Adipose tissue (tissue), 3 donors: ENCODE data around the gene C19orf25. TPM values are rescaled to one million over a fixed set of nuclear protein-coding genes. Genes with fewer than 3 reads are reported as not detected.
"Not testable (repeated sequence)": the region's sequence is repeated elsewhere in the genome, so short reads cannot be mapped to it uniquely, and the experiment has no call there.

Source experiments
- H3K27ac ChIP-seq: one replicate; pipeline ENCODE4 v1.5.1; 2013; ENCODE audit warnings: low read depth, low read length
- WGBS, 3 donors: extraction: QIAGEN DNeasy Blood & Tissue Kit; methylation state at CpG; one replicate each; pipeline ENCODE4 v1.1.7; 2013; 5-methylcytosine and 5-hydroxymethylcytosine counted together
- polyA plus RNA-seq, 3 donors: library from polyadenylated mRNA; stranded (reverse); fragments of 200-250 nt; gene quantifications; one replicate each; pipeline ENCODE4 v1.2.3, GENCODE V29; 2013
- donor health status: healthy with polysubstance abuse.
- donor health status: Bipolar disorder and iron deficiency.
- donor health status: healthy.

The C19orf25 gene
- polyA plus RNA-seq, result 10 to 100 TPM; 16.5 to 28.6 (median 24.3) TPM

GRCh38 chr19:1478934-1479707 lies at the start of gene C19orf25:
TSS of gene C19orf25 (minus strand) at chr19:1479215. CDS start at chr19:1478903, 312 bp downstream.
- 0 to 1% (median 1%) methylated on average over 68 to 71 of the region's 71 CpGs for WGBS, 3 donors

GRCh38 chr19:1527650-1528309 lies 48.8 kb upstream of the C19orf25 start:
- no peak overlapping the region for H3K27ac ChIP-seq
- WGBS, 3 donors, result 73 to 86% (median 80%) methylated on average over 26 to 27 of the region's 27 CpGs

More at GRCh38 chr19:1478934-1479707, at the start of gene C19orf25:
- no peak within 1 kb of the TSS for H3K27ac ChIP-seq

- 57 to 83% (median 77%) methylated on average over 17 to 18 of the region's 18 CpGs for WGBS, 3 donors
- H3K27ac ChIP-seq, result no peak overlapping the region
Observed at GRCh38 chr19:1526979-1527649, 48.1 kb upstream of the C19orf25 start.

- 73 to 81% (median 76%) methylated on average over 32 to 33 of the region's 33 CpGs for WGBS, 3 donors
- no peak overlapping the region for H3K27ac ChIP-seq
Observed at GRCh38 chr19:1526066-1526778, 47.2 kb upstream of the C19orf25 start.

GRCh38 chr19:1525343-1525742 lies 46.3 kb upstream of the C19orf25 start:
- WGBS, 3 donors, result 56 to 65% (median 64%) methylated on average over 26 to 31 of the region's 31 CpGs
- H3K27ac ChIP-seq, result no peak overlapping the region

GRCh38 chr19:1524972-1525325 lies 45.9 kb upstream of the C19orf25 start:
- WGBS, 3 donors, result 58 to 65% (median 62%) methylated on average over 17 of the region's 17 CpGs
- no peak overlapping the region for H3K27ac ChIP-seq

- 11 to 21% (median 17%) methylated on average over 20 to 49 of the region's 49 CpGs for WGBS, 3 donors
- H3K27ac ChIP-seq, result no peak overlapping the region
Observed at GRCh38 chr19:1524287-1524971, 45.4 kb upstream of the C19orf25 start.

GRCh38 chr19:1523412-1524286 lies 44.6 kb upstream of the C19orf25 start, which contains the start of gene PLK5:
TSS of gene PLK5 (plus strand) at chr19:1524077. CDS start at chr19:1526997, 2,920 bp downstream.
- 8 to 12% (median 11%) methylated on average over 61 to 92 of the region's 92 CpGs for WGBS, 3 donors
- H3K27ac ChIP-seq, result no peak within 1 kb of the TSS

- 65 to 79% (median 70%) methylated on average over 17 to 18 of the region's 18 CpGs for WGBS, 3 donors
- H3K27ac ChIP-seq, result no peak overlapping the region
Observed at GRCh38 chr19:1522838-1523237, 43.8 kb upstream of the C19orf25 start.

GRCh38 chr19:1522061-1522460 lies 43.0 kb upstream of the C19orf25 start:
- no peak overlapping the region for H3K27ac ChIP-seq
- 75 to 80% (median 77%) methylated on average over 10 of the region's 10 CpGs for WGBS, 3 donors

GRCh38 chr19:1521636-1522035 lies 42.6 kb upstream of the C19orf25 start:
- WGBS, 3 donors, result 55 to 69% (median 67%) methylated on average over 11 to 14 of the region's 14 CpGs
- no peak overlapping the region for H3K27ac ChIP-seq

- no peak overlapping the region for H3K27ac ChIP-seq
Observed at GRCh38 chr19:1520203-1520780, 41.3 kb upstream of the C19orf25 start.

GRCh38 chr19:1519802-1520201 lies 40.8 kb upstream of the C19orf25 start:
- 86 to 90% (median 86%) methylated on average over 8 of the region's 8 CpGs for WGBS, 3 donors
- H3K27ac ChIP-seq, result not testable (repeated sequence)

More at GRCh38 chr19:1520203-1520780, 41.3 kb upstream of the C19orf25 start:
- WGBS, 3 donors, result 71 to 81% (median 79%) methylated on average over 17 of the region's 17 CpGs

GRCh38 chr19:1518471-1518870 lies 39.5 kb upstream of the C19orf25 start:
- WGBS, 3 donors, result 85 to 92% (median 90%) methylated on average over 4 of the region's 4 CpGs
- H3K27ac ChIP-seq, result no peak overlapping the region

- H3K27ac ChIP-seq, result no peak overlapping the region
- 70 to 80% (median 71%) methylated on average over 8 of the region's 8 CpGs for WGBS, 3 donors
Observed at GRCh38 chr19:1516395-1516753, 37.4 kb upstream of the C19orf25 start.

- no peak overlapping the region for H3K27ac ChIP-seq
- 53 to 68% (median 67%) methylated on average over 14 of the region's 14 CpGs for WGBS, 3 donors
Observed at GRCh38 chr19:1514986-1515721, 36.1 kb upstream of the C19orf25 start.
